Activated gamma-delta T cell treated with anti-CD3 and anti-CD28 coated beads, Interleukin-2, amount 50 U/mL, for 16 hours (primary cell): ENCODE results near the gene WDR70.
"Not testable (repeated sequence)": the region's sequence is repeated elsewhere in the genome, so short reads cannot be mapped to it uniquely, and the experiment has no call there.

Experiments used
- DNase-seq: peaks from one replicate; pipeline ENCODE4 v3.0.0-alpha.2; 2020; ENCODE audit warnings: low read depth

WDR70 gene

DNA sequence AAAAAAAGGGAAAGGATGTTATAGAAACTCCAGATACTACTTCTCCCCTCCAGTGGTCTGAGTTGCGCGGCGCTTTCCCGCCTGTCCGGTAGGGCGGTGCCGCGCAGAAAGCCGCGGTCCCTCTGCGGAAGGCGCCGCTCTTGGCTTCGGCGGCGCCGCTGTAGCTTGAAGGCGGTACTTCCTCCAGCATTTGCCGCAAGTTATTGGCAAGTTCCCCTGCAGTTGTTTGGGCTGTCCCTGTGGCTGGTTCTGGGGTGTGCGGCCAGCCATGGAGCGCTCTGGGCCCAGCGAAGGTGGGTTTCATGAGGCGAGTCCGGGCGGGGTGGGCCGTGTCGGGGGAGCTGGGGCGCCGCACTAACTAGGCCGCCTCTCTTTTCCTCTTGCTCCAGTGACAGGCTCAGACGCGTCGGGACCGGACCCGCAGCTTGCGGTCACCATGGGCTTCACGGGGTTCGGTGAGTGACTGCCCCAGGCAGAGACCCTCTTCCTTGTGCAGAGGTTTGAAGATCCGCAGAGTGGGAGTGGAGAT, at the start of gene WDR70:
Gene WDR70, plus strand, starts transcription at position 219 of the 529 bp plus-strand sequence. Its CDS starts 50 bp downstream, at position 269.
- peak; percentile 68 for DNase-seq

- DNase-seq, result not testable (repeated sequence)
These were observed 44.4 kb upstream of the WDR70 start for GRCh38 chr5:37334754-37335153.

DNA sequence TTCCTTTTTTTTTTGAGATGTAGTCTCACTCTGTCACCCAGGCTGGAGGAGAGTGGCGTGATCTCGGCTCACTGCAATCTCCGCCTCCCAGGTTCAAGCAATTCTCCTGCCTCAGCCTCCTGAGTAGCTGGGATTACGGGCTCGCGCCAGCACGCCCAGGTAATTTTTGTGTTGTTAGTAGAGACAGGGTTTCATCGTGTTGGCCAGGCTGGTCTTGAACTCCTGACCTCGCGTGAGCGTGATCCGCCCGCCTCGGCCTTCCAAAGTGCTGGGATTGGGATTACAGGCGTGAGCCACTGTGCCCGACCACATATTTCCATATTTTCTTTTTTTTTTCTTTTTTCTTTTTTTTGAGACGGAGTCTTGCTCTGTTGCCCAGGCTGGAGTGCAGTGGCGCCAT, 36.4 kb upstream of the WDR70 start:
- not testable (repeated sequence) for DNase-seq

GRCh38 chr5:37355161-37355560, 24.0 kb upstream of the WDR70 start:
- DNase-seq, result no peak

- DNase-seq, result no peak
These were observed 8.6 kb upstream of the WDR70 start for GRCh38 chr5:37370550-37370863.

GRCh38 chr5:37370864-37371726, 8.0 kb upstream of the WDR70 start, which contains the start of gene NUP155:
Gene NUP155, minus strand, starts transcription at chr5:37371106. Its CDS starts 129 bp downstream, at chr5:37370977.
- peak; percentile 82 for DNase-seq

GRCh38 chr5:37375091-37375490, 4.0 kb upstream of the WDR70 start:
- DNase-seq, result no peak

DNA sequence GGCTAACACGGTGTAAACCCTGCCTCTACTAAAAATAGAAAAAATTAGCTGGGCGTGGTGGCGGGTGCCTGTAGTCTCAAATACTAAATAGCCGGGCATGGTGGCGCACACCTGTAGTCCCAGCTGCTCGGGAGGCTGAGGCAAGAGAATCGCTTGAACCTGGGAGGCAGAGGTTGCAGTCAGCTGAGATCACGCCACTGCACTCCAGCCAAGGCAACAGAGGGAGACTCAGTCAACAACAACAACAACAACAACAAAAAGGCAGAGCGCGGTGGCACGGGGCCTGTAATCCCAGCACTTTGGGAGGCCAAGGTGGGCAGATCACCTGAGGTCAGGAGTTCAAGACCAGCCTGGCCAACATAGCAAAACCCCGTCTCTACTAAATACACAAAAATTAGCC, 1.1 kb upstream of the WDR70 start:
- DNase-seq, result not testable (repeated sequence)

- no peak for DNase-seq
These were observed 12.5 kb downstream of the WDR70 start for GRCh38 chr5:37391591-37391990.

DNA sequence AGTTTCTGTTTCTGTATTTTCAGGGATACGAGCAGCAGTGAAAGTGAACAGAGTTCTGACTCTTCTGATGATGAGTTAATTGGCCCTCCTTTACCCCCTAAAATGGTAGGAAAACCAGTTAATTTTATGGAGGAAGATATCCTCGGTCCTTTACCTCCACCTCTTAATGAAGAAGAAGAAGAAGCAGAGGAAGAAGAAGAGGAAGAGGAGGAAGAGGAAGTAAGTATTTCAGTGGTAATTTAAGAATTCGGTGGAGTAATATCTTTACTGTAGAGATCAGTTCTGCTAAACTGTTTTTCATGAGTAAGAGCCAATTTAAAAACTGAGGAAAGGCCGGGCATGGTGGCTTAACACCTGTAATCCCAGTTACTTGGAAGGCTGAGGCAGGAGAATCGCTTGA, 17.2 kb downstream of the WDR70 start:
- DNase-seq, result no peak

GRCh38 chr5:37400501-37400900, 21.4 kb downstream of the WDR70 start:
- no peak for DNase-seq

DNA sequence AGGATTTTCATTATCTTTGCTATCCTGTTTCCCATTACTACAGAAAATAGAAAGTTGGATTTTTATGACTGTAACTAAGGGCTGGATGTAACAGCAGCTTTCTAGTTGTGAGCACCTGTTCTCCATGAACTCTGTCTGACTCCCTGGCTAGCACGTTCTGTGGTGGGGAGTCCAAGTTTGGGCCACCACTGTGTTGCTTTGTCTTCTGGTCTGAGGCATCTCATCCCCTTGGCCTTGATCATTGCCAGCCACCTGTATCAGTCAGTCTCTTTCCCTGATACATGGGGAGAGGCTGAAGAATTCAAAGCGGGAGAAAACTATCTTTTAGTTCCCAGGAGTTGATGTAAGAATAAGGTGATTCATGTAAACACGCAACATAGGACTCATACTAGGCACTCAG, 33.4 kb downstream of the WDR70 start:
- no peak for DNase-seq

DNA sequence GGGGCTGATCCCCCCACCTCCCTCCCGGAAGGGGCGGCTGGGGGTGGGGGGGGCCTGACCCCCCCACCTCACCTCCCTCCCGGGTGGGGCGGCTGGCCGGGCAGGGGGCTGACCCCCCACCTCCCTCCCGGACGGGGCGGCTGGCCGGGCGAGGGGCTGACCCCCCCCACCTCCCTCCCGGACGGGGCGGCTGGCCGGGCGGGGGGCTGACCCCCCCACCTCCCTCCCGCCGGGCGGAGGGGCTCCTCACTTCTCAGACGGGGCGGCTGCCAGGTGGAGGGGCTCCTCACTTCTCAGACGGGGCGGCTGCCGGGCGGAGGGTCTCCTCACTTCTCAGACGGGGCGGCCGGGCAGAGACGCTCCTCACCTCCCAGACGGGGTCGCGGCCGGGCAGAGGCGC, 36.3 kb downstream of the WDR70 start:
- not testable (repeated sequence) for DNase-seq

DNA sequence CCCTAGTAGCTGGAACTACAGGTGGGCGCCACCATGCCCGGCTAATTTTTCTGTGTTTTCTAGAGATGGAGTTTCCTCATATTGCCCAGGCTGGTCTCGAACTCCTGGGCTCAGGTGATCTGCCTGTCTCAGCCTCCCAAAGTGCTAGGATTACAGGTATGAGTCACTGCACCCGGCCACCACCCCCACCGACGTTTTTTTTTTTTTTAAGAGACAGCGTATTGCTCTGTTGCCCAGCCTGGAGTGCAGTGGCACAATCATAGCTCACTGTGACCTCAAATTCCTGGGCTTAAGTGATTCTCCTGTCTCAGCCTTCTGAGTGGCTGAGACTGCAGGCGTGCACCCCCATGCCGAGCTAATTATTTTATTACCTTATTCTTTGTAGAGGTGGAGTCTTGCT, 38.2 kb downstream of the WDR70 start:
- no peak for DNase-seq

GRCh38 chr5:37424441-37424840, 45.3 kb downstream of the WDR70 start:
- no peak for DNase-seq

DNA sequence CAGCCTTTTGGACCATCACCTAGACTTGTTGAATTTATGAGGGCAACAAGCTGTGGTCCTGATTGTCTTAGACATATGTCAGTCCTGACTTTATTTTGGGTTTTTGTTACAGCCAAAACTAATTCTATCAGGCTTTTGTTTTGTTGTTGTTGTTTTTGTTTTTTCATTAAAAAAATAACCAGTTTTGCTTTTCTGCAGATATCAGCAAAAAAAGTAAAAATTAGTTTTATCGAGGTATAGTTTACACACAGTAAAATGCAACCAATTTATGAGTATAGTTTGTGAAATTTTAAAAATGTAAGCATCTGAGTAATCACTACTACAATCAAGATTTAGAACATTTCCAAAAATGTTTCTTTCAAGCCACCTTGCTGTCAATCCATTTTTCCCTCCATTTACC, 48.9 kb downstream of the WDR70 start:
- DNase-seq, result no peak

- DNase-seq, result no peak
These were observed 56.1 kb downstream of the WDR70 start for GRCh38 chr5:37435261-37435660.

DNA sequence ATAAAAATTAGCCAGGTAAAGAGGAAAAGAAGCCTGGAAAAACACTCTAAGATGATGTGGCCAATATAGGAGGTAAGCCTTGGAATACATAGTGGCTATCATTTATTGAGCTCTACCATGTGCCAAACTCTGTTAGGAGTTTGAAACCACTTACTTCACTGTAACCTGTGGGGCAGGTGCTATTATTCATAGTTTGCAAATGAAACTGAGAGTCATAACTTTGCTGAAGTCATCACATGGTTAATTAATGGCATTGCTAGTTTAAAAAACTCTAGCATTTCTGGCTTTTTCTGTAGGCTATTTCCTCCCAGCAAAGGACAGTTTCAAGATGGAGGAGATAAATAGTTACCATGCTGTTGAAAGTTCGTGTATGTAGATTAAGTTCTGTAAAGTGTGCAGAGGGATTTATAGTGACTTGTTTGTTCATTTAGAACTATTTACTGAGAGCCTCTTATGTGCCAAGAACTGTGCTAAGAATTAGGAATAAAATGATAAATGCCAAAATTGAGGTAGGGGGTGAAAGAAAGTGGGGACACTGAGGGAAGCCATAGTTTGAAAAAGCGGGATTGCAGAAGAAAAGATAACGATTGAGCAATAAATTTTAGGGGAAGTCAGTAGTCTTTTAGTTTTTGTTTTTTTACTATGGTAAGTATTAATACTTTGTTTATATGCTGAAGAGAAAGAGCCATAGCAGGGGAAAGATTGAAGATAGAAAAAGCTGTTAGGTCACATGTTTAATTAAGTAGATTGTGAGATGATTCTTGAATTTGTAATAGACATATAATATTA, 57.2 kb downstream of the WDR70 start:
- no peak for DNase-seq

DNA sequence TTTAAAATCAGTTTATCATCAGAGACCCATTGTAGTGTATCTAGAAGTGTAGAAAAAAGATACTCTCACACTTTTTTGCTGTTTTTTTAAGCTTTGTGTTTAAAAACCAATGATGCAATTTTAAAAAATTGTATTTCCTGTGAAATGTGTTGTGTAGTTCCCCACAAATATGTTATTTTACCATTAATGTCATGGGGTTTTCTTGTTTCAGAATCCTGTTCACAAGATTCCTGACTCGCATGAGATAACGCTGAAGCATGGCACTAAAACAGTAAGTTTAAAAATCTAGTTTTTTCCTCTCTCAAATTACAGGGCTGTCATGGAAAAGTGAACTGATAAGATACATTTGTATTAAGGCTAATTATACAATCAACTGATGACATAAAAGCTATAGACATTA, 58.6 kb downstream of the WDR70 start:
- no peak for DNase-seq

DNA sequence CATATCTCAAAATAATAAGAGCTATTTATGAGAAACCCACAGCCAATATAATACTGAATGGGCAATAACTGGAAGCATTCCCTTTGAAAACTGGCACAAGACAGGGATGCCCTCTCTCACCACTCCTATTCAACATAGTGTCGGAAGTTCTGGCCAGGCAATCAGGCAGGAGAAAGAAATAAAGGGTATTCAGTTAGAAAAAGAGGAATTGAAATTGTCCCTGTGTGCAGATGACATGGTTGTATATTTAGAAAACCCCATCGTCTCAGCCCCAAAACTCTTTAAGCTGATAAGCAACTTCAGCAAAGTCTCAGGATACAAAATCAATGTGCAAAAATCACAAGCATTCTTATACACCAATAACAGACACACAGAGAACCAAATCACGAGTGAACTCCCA, 66.7 kb downstream of the WDR70 start:
- DNase-seq, result not testable (repeated sequence)

- DNase-seq, result no peak
These were observed 69.8 kb downstream of the WDR70 start for GRCh38 chr5:37448941-37449340.

- DNase-seq, result not testable (repeated sequence)
These were observed 72.9 kb downstream of the WDR70 start for GRCh38 chr5:37451991-37452390.

GRCh38 chr5:37453252-37453651, 74.1 kb downstream of the WDR70 start:
- DNase-seq, result not testable (repeated sequence)
